Measurements from ENCODE around the gene HOATZ. TPM values are rescaled to one million over a fixed set of nuclear protein-coding genes. Genes with fewer than 3 reads are reported as not detected.

HOATZ gene
- total RNA-seq, 1 experiment from 2014 or later = not detected

GRCh38 chr11:111560800-111561199 lies 46.2 kb downstream of the HOATZ start:
- H3K79me2 ChIP-seq (ENCODE audit: low read length) = no peaks in the 10 kb centered on the region
- no peaks in the 10 kb centered on the region for H3K9me3 ChIP-seq (ENCODE audit: low read length)
- peak overlapping the region; percentile 18; the same call in 1 of the 2 replicates for H3K9ac ChIP-seq (ENCODE audit: low read length)
- no peaks in the 10 kb centered on the region for H4K20me1 ChIP-seq (ENCODE audit: low read length)
- intact Hi-C loops (cut with micrococcal nuclease) = no loop called here
- no peak for DNase-seq
- H3K4me3 ChIP-seq (ENCODE audit: low read length) = no peak overlapping the region
- H3F3A ChIP-seq (ENCODE audit: low read length, unreplicated experiment) = peaks cover 34% of the 10 kb centered on the region
- H3K36me3 ChIP-seq (ENCODE audit: low read depth, low read length) = peaks cover 5% of the 10 kb centered on the region; the same call in 1 of the 2 replicates
- H3K27ac ChIP-seq (ENCODE audit: low read length) = peak overlapping the region; percentile 96
- H3K27me3 ChIP-seq (ENCODE audit: low read length) = no peaks in the 10 kb centered on the region
- TF ChIP-seq EZH2 (IDR thresholded peaks at IDR 0.05; ENCODE audit: low read length, unreplicated experiment) (no peak), EZH2phosphoT487 (IDR thresholded peaks at IDR 0.05; ENCODE audit: borderline replicate concordance, low read length) (no peak), CTCF (conservative IDR thresholded peaks at IDR 0.05; ENCODE audit: low read depth, low read length) (no peak)
- peak overlapping the region; percentile 78 for H3K4me2 ChIP-seq (ENCODE audit: low read length)
- no peak overlapping the region for H2AFZ ChIP-seq (ENCODE audit: low read length)
- H3K4me1 ChIP-seq (ENCODE audit: insufficient read depth, low read length) = peaks cover 70% of the 10 kb centered on the region
- ChIA-PET POLR2A (ENCODE audit: unreplicated experiment) (no interaction called here), CTCF (interaction anchor here (0.5 kb wide), 1 partner anchor 288 kb away, joined by 3 read pairs; no protein-coding TSS in a partner anchor)
- no peaks in the 10 kb centered on the region for H3K9me2 ChIP-seq (replicated peaks; ENCODE audit: low read length)
- BruUV-seq (replicated peaks) = no TSS peak
- no peak for ATAC-seq

- Histone ChIP-seq H3K9me3 (ENCODE audit: low read length) (no peaks in the 10 kb centered on the region), H3K4me3 (ENCODE audit: low read length) (peak overlapping the region; percentile 34; the same call in 1 of the 2 replicates)
Measured at GRCh38 chr11:111561306-111561705, 46.7 kb downstream of the HOATZ start.

More at GRCh38 chr11:111561306-111561705, 46.7 kb downstream of the HOATZ start:
- BruUV-seq (replicated peaks) = no TSS peak
- intact Hi-C loops (cut with micrococcal nuclease) = no loop called here
- H3K27me3 ChIP-seq (ENCODE audit: low read length) = no peaks in the 10 kb centered on the region
- no peaks in the 10 kb centered on the region for H4K20me1 ChIP-seq (ENCODE audit: low read length)
- DNase-seq = peak; percentile 70
- H3K9ac ChIP-seq (ENCODE audit: low read length) = peak overlapping the region; percentile 73
- TF ChIP-seq CTCF (conservative IDR thresholded peaks at IDR 0.05; ENCODE audit: low read depth, low read length) (no peak), EZH2 (IDR thresholded peaks at IDR 0.05; ENCODE audit: low read length, unreplicated experiment) (no peak), EZH2phosphoT487 (IDR thresholded peaks at IDR 0.05; ENCODE audit: borderline replicate concordance, low read length) (no peak)
- CTCF ChIA-PET = interaction anchor here (0.5 to 1.0 kb wide), 3 partner anchors 164 to 291 kb away, joined by 3 read pairs; no protein-coding TSS in a partner anchor
- ATAC-seq = peak; percentile 23
- peak overlapping the region; percentile 78 for H3K4me2 ChIP-seq (ENCODE audit: low read length)
- peaks cover 34% of the 10 kb centered on the region for H3F3A ChIP-seq (ENCODE audit: low read length, unreplicated experiment)
- no peaks in the 10 kb centered on the region for H3K9me2 ChIP-seq (replicated peaks; ENCODE audit: low read length)
- peak overlapping the region; percentile 12 for H2AFZ ChIP-seq (ENCODE audit: low read length)
- H3K79me2 ChIP-seq (ENCODE audit: low read length) = no peaks in the 10 kb centered on the region
- peaks cover 2% of the 10 kb centered on the region; the same call in 1 of the 2 replicates for H3K36me3 ChIP-seq (ENCODE audit: low read depth, low read length)
- peaks cover 66% of the 10 kb centered on the region for H3K4me1 ChIP-seq (ENCODE audit: insufficient read depth, low read length)
- H3K27ac ChIP-seq (ENCODE audit: low read length) = peak overlapping the region; percentile 96
- POLR2A ChIA-PET (ENCODE audit: unreplicated experiment) = interaction anchor here (0.5 to 0.6 kb wide), 3 partner anchors 23 to 204 kb away, joined by 3 to 7 read pairs (median 3); no protein-coding TSS in a partner anchor

Measured in PC-3 (cell line).